ENCODE data around the gene NANOS2.
A peak's percentile ranks its signal among the peaks of the same experiment; 100 is the strongest.

Gene NANOS2

DNA sequence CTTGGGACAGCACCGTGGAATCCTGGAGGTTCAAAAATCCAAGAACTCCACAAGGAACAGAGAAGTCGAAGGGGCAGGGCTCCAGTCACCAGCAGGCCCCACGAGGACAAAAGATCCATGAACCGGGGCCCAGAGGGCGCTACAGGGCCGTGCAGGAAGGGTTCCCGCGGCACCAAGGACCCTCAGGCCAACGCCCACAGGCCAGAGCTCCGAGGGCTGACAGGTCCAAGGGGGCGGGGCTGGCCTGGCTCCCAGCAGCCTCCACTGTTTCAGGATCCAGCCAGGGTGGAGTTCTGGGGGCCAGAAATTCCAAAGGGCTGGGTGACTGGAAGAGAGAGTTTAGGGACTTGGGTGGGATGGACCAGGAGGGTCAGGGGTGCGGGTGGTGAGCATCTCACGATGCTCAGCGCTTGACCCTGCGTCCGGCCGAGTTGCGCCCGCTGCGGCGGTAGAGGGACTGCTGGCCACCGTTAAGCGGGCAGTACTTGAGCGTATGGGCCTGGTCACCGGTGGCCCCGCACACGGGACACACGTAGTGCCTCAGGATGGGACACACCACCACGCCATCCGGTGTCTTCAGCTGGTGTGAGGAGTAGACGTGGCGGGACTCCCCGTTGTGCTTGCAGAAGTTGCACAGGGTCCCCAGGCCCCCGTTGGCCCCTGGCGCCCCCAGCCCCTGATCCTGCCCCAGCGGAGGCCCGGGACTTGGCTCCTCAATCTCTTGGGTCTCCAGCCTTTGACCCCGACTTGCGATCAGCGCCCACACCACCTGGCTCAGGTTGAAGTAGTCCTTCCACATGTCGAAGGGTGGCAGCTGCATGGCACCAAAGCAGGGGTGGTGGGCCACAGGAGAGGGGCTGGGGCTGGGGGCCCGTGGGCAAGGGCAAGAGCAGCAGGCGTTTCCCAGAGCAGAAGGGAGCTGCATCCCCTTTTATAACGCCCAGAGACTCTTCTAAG is at the start of gene NANOS2:
Gene NANOS2, minus strand, starts transcription at position 905 of the 957 bp plus-strand sequence. Its CDS starts 85 bp downstream, at position 820.
- DNase-seq (ENCODE audit: low spot score): peak; percentile 81

DNA sequence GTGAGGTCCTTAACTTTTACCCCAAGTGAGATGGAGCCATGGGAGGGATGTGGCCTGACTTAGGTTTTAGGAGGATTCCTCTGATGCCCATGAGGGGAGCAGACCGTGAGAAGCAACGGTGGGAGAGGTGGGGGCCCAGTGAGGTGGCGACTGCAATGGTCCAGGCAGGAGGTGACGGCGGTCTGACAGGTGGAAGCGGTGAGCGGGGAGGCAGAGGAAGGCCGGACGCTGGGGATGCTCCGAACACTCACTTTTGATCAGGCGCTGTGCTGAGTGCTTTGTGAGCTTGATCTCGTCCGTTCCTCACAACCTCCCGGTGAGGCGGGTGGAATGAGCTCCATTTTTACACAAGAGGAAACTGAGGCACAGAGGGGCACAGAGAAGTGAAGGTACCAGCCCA is 47.4 kb upstream of the NANOS2 start:
- no peak for DNase-seq (ENCODE audit: low spot score)

- DNase-seq (ENCODE audit: low spot score): peak; percentile 61
Observed at GRCh38 chr19:45960595-45961235, 46.1 kb upstream of the NANOS2 start.

- DNase-seq (ENCODE audit: low spot score): no peak
Observed at GRCh38 chr19:45959517-45960025, 45.0 kb upstream of the NANOS2 start.

DNA sequence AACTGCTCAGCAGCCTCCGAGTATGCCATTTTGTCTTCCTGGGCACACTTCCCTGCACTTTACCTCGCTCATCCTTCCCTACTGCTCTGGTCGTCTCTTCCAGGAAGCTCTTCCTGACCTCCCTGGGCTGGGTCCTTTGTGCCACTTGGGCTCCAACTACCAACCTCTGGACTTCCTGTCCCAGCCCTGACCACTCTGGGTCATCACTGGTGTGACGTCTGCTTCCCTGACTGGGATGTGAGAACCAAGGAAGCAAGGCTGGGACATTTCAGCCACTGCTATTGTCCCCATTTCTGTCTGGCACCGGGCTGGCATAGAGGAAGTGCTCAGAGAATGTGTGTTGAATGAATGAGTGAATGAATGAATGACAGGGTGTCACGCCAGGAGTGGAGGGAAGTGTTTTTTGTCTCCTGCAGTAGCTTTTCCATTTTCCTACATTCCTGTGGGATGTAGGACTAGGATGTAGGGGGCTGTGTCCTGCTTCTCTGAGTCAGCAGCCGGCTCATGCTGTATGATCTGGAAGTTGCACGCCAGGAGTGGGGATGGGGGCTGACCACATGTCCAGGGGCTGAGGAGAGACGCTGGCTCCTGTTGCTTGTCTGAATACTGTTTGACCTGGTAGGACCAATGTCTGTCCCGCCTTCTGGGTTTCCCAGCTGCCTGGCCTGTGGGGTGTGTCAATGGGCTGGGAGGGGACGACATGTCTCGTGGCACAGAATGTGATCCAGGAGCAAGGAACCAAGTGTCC is 44.4 kb upstream of the NANOS2 start:
- no peak for DNase-seq (ENCODE audit: low spot score)

- no peak for DNase-seq (ENCODE audit: low spot score)
Observed at GRCh38 chr19:45958320-45958719, 43.7 kb upstream of the NANOS2 start.

DNA sequence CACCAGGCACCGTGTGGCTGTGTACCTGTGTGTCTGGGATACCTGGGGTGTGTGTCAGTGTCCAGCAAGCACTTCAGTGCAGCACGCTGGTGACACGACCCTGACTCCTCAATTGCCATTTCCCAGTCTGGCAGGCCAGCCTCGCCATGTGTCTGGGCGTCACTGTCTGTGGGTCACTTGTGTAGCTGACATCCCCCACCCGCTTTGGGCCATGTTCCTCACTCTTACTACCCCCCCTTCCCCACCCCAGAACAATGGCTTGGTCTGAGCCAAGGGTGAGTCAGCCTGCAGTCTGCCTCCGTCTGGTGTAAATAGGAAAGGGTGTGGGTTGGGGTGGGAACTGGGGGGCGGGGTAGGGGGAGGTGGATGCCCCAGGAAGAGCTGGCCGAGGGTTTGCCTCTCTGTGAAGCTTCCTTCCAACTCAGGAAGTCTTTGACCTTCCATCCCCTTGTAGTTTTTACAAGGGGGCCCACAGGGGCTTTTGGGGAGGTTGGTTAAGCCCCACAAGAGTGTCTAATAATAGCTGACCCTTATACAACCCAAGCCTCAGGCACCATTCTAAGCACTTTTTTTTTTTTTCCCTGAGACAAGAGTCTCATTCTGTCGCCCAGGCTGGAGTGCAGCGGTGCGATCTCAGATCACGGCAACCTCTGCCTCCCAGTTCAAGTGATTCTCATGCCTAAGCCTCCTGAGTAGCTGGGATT is 41.5 kb upstream of the NANOS2 start:
- no peak for DNase-seq (ENCODE audit: low spot score)

DNA sequence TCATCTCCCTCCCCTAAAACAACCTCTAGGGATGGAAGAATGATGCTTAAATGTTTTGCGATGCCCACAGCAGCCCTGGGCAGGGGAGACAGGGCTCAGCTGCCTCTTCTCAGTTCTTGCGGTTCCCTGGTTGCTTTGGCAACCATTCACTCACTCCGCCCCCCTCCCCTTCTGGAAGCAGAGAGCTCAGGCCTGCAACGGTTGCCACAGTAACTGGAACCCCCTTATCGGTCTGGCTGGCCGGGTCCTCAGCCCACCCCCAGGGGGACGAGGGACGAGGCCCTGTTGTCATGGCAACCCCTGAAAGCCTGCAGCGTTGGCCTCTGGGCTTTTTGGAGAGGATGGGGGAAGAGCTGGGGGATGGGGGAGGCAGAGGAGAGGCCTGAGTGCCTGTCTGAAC is 39.6 kb upstream of the NANOS2 start:
- peak; percentile 90 for DNase-seq (ENCODE audit: low spot score)

GRCh38 chr19:45953676-45954075 is 39.1 kb upstream of the NANOS2 start:
- DNase-seq (ENCODE audit: low spot score): no peak

DNA sequence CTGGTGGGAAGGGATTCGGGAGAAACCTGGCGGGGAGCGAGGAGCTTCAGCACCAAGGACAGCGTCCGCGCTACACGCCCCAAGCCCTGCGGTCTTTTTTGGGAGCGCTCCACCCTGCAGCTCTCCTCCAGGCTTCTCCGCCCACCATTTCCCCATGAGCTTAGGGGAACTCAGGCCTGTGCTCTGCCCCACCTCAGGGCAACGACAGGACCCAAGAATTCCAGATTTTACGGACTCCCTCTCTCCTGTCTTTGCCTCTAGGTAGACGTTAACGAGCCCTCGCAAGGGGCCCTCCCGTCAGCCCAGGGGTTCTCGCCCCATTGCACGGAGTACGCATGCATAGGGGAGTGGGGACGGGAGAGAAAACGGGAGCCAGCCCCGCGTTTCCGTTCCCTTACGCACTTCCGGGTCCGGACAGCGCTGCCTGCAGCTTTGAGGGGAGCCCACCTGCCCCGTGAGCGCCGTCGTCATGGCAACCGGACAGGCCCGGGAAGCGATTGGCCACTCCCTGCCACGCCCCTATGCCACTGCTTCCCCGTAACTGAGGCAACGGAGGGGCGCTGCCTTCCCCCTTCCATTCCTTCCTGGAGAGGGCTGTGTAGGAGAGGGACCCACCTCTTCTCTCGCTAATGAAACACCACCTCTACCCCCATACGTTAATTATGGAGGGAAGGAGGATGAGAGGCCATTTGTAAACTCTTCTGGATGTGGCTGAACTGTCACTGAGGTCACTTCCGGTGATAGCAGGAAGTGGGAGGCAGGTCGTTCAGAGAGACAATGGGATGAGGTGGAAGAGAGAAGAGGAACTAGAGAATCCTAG is 38.3 kb upstream of the NANOS2 start:
- peak; percentile 89 for DNase-seq (ENCODE audit: low spot score)

GRCh38 chr19:45952341-45952685 is 37.7 kb upstream of the NANOS2 start:
- DNase-seq (ENCODE audit: low spot score): no peak

DNA sequence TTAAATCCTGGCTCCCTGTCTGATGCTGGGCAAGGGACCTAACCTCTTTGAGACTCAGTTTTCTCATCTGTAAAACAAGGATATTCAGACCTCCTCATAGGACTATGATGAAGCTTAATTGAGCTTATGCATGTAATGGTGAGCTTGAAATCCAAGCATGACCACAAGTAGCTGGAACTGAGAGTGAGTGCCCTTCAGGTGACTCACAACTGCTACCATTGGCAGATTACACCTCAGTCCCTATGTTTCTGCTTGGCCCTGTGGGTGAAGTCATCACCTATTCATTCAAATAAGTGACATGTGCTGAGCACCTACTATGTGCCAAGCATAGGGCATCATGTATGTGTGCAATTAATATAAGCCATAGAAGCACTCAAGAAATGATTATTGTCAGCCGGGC is 33.3 kb upstream of the NANOS2 start:
- no peak for DNase-seq (ENCODE audit: low spot score)

- DNase-seq (ENCODE audit: low spot score): no peak
Observed at GRCh38 chr19:45940515-45940805, 25.9 kb upstream of the NANOS2 start.

DNA sequence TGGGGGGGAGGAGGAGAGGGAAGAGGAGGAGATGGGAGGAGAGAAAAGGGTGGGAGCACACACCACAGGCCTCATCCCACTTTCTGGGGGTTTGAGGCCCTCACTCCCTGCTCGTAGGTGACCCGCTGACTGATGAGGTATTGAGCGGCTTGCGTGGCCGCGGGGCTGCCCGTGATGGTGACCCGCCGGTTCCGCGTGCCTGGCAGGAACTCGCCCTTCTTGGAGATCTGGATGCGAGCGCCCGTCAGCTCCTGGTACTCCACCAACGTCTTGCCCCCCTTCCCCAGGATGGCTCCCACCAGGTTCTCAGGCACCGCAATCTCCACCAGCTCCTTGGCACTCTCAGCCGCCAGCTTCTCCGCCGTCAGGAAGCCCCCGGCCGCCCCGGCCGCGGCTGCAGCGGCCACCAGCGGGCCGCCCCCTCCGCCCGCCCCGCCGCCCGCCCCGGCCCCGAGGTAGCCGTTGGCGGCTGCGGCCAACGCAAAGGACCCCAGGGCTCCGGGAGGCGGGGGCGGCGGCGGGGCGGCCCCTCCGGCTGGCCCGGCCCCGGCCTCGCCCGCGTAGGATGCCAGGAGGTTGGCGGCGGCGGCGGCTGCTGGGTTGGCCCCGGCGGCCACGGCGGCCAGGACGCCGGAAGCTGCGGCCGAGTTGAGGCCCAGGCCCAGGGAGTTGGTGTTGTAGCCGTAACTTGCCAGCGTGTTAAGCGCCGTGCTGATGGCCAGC is 25.4 kb upstream of the NANOS2 start:
- no peak for DNase-seq (ENCODE audit: low spot score)

- DNase-seq (ENCODE audit: low spot score): no peak
Observed at GRCh38 chr19:45938733-45939319, 24.2 kb upstream of the NANOS2 start.

DNA sequence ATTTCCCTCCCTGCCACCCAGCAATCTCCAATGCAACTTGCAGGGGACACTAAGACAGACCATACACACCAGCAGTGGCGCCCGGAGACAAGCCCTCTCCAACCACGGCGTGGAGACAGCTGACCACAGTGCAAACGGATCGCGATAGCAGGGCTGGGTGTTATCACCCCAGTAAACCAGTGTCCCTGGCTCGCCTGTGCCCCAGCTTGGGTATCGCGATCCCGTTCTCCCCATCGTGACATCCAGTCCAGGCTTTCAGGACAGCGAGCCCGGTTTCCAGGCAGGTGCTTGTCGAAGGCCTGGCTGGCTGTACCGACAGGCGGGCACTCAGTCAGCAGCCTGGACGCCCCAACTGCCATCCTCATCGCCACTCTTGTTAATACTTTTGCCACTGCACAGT is 20.7 kb upstream of the NANOS2 start:
- no peak for DNase-seq (ENCODE audit: low spot score)

GRCh38 chr19:45934551-45935230 is 20.1 kb upstream of the NANOS2 start:
- no peak for DNase-seq (ENCODE audit: low spot score)

DNA sequence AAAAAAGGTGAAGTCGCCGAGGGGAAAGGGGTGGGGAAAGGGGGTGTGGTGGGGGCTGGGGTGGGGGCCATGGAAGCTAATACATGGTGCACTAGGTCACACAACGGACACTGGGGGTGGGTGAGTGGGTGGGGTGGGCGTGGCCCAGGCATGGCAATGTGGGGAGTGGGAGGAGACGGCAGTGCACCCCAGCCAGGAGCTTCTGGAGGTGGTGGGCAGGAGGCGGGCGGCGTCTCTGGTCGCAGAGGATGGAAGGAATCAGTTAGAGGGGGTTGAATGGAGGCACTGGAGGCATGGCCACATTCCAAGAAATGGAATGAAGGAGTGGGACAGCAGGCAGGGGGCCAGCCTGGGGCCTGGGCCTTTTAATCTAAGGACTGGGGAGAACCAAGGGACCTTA is 19.2 kb upstream of the NANOS2 start:
- DNase-seq (ENCODE audit: low spot score): no peak

GRCh38 chr19:45931055-45931454 is 16.5 kb upstream of the NANOS2 start:
- no peak for DNase-seq (ENCODE audit: low spot score)

- DNase-seq (ENCODE audit: low spot score): no peak
Observed at GRCh38 chr19:45929247-45929646, 14.7 kb upstream of the NANOS2 start.

Data from ecto neural progenitor cell (in vitro differentiated cells).